ENCODE measurements around the gene MAGT1.

DNA sequence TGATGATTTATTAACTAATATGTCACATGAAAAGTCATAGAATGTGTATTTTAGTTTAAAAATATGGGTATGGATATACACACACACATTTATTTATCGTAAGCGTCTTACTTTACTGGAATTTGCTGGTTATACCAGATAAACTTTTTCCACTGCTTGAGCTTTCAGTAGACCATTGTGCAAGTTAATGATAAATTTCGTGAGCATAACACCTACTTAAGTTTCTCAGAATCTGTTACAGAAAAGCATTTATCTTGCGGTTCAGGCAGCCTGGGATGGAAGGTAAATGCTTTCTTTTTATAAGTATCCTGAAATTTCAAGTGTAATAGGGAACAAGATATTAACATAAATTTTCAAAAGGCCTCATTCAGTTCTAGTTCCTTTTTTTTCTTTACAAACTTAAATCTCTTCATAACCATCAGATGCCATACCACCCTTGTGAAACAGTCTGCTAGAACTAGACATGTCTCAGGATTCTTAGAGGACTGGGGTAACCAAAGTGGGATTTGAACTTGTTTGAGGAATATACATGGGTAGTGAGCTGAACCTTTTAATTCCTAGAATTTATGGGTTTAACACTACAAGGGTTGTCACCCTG is 42.9 kb upstream of the MAGT1 start:
- TF ChIP-seq, protein P1, sequence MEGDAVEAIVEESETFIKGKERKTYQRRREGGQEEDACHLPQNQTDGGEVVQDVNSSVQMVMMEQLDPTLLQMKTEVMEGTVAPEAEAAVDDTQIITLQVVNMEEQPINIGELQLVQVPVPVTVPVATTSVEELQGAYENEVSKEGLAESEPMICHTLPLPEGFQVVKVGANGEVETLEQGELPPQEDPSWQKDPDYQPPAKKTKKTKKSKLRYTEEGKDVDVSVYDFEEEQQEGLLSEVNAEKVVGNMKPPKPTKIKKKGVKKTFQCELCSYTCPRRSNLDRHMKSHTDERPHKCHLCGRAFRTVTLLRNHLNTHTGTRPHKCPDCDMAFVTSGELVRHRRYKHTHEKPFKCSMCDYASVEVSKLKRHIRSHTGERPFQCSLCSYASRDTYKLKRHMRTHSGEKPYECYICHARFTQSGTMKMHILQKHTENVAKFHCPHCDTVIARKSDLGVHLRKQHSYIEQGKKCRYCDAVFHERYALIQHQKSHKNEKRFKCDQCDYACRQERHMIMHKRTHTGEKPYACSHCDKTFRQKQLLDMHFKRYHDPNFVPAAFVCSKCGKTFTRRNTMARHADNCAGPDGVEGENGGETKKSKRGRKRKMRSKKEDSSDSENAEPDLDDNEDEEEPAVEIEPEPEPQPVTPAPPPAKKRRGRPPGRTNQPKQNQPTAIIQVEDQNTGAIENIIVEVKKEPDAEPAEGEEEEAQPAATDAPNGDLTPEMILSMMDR (IDR thresholded peaks at IDR 0.05) = no peak
- TF ChIP-seq POLR2A (IDR thresholded peaks at IDR 0.05) = no peak
